Measurements from ENCODE around the gene TMEM141.

Gene TMEM141

GRCh38 chr9:136790640-136791515 is at the start of gene TMEM141:
Gene TMEM141 (plus strand): TSS chr9:136791344. CDS start chr9:136791371, 27 bp downstream.
- DNase-seq = peak; percentile 96

- no peak for DNase-seq
Measured at GRCh38 chr9:136741883-136742571, 49.1 kb upstream of the TMEM141 start.

GRCh38 chr9:136742591-136743391 is 48.4 kb upstream of the TMEM141 start, which contains the start of gene LCN10:
Gene LCN10 (minus strand): TSS chr9:136742940. CDS start chr9:136742903, 37 bp downstream.
- DNase-seq = no peak

GRCh38 chr9:136743639-136744211 is 47.4 kb upstream of the TMEM141 start:
- no peak for DNase-seq

GRCh38 chr9:136744773-136745172 is 46.4 kb upstream of the TMEM141 start:
- no peak for DNase-seq

- no peak for DNase-seq
Measured at GRCh38 chr9:136745389-136746154, 45.6 kb upstream of the TMEM141 start.

GRCh38 chr9:136746155-136746490 is 45.0 kb upstream of the TMEM141 start:
- no peak for DNase-seq

- no peak for DNase-seq
Measured at GRCh38 chr9:136746621-136747020, 44.5 kb upstream of the TMEM141 start.

- no peak for DNase-seq
Measured at GRCh38 chr9:136747161-136748060, 43.7 kb upstream of the TMEM141 start.

GRCh38 chr9:136748201-136748600 is 42.9 kb upstream of the TMEM141 start, which contains the start of gene LCN6:
Gene LCN6 (minus strand): TSS chr9:136748525. CDS start chr9:136748483, 42 bp downstream.
- DNase-seq = no peak

GRCh38 chr9:136748666-136749611 is 42.2 kb upstream of the TMEM141 start:
- DNase-seq = no peak

- no peak for DNase-seq
Measured at GRCh38 chr9:136750526-136750925, 40.6 kb upstream of the TMEM141 start.

- DNase-seq = no peak
Measured at GRCh38 chr9:136751244-136751643, 39.9 kb upstream of the TMEM141 start.

- no peak for DNase-seq
Measured at GRCh38 chr9:136751814-136752213, 39.3 kb upstream of the TMEM141 start.

- no peak for DNase-seq
Measured at GRCh38 chr9:136753371-136754058, 37.6 kb upstream of the TMEM141 start.

- no peak for DNase-seq
Measured at GRCh38 chr9:136754059-136754572, 37.0 kb upstream of the TMEM141 start.

- DNase-seq = no peak
Measured at GRCh38 chr9:136754626-136755301, 36.4 kb upstream of the TMEM141 start.

All from SHP77 treated with DMSO at 0.1 percent for 48 hours (cell line).